HPDE6-E6E7 (cell line): Measurements from ENCODE around the gene TNFRSF8.

Experiments
- DNase-seq: peaks from one replicate; pipeline ENCODE4 v3.0.0; 2011; ENCODE audit warnings: missing footprints; ENCODE audit errors: extremely low spot score

TNFRSF8 gene

DNA sequence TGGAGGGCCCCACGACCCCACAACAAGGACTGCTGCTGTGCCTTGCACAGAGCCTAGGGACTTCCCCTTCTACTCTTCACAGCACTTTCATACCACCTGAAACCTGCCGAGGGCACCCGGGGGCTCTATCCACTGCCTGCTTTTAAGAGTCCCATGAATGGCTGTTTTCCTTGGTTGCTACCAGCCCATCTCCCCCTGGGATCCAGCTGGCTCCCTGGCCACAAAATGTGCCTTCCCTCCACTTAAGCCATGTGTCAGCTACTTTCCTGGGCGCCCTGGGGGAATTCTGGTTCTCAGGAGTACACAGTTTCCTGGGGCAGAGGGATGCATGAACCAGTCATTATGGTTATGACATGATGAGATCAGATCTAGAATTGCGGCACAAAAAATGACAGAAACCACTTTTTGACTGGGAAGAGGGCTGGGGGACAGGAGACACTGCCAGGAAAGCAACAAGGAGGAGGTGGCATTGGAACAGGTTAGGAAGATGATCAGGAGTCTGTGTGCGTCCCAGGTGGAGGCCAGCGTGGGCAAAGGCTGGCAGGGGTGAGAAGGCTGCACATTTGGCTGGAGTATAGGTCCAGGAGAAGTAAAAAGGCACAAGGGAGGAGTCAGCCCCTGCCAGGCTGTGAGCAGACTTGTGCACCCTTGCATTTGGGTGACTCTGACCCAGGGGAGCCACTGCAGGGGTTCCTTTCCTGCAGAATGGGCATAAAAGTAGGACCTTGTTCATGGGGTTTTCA is 3.2 kb upstream of the TNFRSF8 start:
- DNase-seq = no peak

DNA sequence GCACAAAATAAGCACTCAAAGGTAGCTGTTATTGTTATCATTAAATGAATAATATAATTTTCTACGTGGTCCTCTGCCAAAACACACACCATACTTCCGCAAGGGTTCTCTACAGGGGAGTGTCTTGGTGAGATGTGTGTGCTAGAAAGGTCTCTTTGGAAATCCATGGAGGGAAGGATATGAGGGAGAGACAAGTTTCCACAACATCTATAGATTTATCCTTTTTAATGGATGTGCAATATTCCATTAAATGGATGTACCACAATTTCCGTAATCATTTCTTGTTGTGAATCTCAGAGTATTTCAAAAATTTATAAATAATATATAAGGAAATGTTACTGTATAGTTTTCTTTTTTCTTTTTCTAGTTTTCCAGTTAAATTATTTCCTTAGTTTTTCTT is 2.6 kb upstream of the TNFRSF8 start:
- no peak for DNase-seq

DNA sequence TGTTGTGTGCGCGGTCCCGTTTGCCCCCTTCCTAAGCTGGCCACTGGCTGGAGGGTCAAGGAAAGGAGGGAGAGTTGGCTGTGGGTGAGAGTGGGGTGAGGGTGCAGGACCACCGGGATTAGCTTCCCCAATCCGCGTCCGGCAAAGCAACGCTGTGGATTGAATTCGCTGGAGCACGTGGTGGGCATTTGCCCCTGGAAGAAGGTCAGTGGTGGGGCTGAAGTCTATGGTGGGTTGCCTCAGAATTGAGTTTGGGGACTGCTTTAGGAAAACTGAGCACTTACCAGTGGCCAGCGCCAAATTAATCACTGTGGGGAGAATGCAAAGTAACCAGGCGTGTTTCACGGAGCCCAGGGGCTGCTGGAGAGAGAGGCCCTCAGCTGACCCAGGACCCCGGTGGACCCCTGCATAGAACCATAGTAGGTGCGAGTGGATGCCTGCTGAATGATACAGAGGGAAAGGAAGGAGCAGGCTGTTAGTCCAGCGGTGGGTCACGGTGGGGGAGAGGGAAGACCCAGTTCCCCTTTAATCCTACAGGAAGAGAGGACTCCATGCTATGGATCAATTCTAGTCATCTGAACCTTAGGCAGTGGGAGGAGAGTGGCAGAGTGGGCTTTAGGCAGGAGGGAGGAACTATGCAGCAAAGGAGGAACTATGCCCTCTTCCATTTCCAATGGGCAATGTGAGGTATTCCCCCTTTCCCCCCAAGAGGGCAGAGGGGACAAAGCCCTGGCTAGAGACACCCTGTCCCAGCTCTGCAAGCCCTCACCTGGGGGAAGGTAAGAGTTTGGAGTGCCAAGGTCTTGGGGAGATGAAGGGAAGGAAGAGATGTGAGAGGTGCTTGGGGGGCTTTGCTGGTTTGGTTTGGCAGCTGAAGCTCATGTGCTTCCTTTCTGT is 1.2 kb downstream of the TNFRSF8 start:
- no peak for DNase-seq

DNA sequence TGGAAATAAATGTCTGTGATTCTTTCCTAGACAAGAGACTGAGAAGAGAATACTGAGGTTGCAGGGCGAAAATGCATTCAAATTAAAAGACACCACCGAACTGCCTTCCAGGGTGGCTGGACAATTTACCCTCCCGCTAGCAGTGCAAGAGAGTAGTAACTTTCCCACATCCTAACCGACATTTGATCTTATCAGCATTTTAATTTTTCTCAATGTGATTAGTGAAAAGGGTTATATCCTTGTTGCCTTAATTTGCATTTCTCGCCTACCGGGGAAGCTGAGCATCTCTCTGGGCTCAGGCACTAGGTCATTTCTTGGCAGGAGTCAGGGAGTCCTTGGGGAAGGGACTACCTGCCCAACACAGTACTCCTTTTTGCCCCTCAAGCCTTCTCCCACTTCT is 2.8 kb downstream of the TNFRSF8 start:
- no peak for DNase-seq

DNA sequence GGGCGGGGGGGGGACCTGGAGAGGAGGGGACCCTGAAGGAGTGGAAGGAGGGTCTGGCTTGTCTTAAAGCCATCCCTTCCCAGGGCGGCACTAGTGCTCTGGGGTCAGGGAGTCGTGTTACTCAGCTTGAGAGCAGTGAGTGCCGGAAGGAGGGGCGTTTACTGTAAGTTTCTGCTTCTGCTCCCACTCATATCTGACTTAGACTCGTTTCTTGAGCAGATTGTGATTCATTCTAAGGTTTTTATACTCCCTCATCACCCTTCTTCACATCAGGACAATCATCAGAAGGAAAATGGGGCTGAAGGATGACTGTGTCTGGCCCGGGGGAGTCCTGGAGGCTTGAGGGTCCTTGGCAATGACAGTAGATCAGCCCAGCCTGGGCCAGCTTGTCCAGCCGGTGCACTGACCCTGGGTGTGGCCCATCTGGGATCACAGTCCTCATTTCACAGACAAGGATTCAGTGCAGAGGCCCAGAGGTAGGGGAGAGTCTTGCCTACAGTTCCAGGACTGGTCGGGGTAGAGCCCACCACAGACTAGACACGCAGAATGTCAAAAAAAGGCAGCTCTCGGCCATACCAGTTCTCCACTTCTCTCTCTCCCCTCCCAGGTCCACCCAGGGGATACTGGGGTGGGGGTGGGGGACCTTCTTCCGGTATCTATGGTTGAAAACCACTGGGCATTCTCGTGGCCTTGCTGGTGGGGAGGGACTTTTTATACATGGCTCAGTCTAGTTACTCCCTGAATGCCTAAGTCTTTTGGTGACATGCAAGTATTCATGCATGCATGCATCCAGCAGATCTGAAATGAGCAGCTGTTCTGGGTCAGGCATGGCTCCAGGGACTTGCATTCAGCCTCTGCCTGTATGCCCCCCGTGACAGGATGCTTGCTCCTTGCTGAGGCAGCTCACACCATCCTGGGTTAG is 5.1 kb downstream of the TNFRSF8 start:
- no peak for DNase-seq

DNA sequence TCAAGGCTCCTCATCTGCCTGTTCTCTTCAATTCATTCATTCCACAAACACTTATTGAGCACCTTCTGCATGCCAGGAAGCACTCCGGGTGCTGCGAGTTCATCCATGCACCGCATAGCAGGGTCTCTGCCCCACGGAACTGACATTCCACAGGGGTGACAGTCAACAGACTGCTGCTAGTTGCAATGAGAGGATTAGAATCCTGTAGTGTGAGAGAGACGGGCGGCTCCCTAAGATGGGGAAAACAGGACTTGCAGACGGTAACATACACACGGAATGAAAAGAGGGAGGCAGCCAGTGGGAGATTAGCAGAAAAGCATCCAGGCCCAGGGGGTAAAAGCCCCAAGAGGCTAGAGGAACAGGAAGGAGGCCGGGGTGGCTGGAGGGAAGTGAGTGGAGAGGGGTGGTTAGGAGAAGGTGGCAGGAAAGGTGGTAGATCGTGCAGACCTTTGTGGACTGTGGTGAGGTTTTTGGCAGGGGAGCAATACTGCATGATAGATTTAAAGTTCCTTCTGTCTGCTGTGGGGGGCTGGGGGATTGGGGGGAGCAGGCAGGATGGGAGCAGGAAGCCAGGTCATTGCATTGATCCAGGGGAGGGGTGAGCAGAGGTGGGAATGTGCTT is 6.6 kb downstream of the TNFRSF8 start:
- DNase-seq = no peak

DNA sequence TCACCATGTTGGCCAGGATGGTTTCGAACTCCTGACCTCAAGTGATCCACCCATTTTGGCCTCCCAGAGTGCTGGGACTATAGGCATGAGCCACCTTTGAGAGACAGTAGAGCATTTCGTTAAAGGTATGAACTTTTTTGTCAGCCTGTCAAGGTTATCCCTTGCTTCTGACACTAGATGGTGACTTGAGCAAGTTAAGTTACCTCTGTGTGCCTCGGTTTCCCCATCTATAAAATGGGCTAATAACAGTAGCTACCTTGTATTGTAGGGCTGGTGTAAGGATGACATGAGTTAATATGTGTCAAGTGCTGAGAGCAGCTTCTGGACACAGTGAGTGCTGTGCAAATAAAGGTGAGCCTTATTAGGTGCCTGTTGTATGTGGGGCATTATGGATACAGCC is 8.8 kb downstream of the TNFRSF8 start:
- DNase-seq = no peak

DNA sequence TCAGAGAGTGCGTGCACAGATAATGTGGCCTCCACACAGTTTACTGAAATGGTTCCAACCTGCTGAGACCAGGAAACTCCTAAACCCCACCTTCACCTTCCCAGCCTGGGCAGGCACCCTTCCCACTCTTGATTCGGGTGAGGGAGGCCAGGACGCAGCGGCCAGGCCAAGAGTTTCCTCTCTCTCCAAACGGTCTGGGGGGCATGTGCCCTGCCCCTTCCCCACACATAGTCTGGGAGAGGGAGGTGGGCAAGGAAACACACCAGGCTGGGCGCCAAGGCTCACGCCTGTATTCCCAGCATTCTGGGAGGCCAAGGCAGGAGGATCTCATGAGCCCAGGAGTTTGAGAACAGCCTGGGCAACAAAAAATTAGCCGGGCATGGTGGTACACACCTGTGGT is 9.6 kb downstream of the TNFRSF8 start:
- no peak for DNase-seq

DNA sequence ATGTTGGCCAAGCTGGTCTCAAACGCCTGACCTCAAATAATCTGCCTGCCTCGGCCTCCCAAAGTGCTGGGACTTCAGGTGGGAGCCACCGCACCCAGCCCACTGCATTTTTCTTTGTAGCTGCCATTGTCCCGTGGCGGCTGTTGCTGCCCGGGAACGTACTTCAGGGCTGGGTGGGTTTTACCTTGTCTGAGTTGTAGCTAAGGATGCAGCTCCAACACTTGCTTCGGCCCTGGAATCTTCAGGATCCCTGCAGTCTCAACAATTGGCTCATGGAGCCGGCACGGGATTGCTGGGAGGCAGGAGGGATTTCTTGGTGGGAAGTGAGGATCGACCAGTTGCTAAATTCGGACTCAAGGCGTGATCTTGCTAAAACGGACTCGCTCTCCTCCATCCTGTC is 10.7 kb downstream of the TNFRSF8 start:
- DNase-seq = no peak

DNA sequence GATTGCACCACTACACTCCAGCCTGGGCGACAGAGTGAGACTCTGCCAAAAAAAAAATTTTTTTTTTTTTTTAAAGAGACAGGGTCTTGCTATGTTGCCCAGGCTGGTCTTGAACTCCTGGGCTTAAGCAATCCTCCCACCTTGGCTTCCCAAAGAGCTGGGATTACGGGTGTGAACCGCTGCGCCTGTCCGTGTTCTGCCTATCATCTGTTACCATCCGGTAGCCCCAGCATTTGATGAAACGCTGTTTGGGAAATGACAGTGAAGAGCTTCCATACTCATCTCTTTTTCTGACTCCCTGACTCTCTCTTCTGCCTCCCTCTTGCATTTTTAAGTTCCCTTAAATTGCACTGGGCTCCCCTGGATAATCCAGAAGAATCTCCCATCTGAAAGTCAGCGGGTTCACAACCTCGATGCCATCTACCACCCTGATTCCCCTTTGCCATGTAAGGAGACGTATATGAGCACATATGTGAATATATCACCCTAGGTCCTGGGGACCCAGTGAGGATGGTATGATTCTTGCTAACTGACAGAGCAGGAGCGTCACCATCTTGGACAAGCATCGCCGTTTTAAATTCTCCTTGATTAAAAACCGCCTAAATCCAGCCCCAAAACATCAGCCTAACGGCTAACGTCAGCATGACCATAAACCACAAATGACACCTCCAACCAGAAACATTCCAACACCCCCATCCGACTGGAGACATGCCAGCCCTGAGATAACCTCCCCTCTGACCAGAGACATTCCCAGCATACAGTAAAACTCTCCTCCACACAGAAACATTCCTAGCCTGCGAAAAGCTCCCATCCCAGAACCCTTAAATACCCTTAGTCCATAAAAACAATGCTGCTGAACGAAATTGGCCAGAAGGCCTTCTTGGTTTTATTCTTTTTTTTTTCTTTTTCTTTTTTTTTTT is 12.4 kb downstream of the TNFRSF8 start:
- DNase-seq = no peak

DNA sequence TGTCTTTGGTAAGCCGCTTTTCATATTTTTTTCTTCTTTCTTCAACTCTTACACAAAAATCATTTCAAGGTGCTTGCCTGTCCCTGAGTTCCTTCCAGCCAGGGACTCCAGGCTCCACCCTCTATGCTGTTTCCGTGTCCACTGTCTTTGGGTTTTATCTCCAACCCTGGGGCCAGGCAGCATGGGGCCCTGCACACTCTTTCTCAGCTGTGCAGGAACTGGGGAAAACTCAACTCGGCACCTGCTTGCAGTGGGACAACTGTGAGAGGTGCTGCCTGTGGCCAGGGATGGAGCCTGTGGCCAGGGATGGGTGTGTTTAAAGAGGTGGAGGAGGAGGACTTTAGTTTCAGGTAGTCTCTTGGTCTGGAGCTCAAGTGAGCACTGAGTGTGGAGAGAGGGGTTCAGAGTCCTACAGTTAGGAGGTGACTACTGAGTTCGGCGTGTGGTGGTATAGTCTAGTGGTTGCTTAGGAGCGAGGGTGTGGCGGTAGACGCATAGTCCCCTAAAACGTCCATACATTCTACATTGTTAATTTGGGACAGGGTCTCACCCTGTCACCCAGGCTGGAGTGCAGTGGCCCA is 13.4 kb downstream of the TNFRSF8 start:
- no peak for DNase-seq

DNA sequence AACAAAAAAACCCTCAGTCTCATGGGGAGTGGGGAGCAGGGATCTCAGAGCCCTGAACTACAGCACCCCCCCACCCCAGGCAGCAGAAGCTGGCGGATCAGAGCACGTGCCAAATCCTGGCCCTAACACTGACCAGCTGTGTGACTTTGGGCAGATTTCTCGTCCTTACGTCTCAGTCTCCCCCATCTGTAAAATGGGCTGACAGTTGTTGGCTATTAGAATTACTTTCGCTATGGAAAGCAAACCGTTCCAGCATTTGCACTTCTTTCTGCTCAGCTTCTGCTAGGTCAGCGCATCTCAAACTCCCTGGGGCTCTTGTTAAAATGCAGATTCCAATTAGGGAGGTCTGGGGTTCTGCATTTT is 15.5 kb downstream of the TNFRSF8 start:
- no peak for DNase-seq

DNA sequence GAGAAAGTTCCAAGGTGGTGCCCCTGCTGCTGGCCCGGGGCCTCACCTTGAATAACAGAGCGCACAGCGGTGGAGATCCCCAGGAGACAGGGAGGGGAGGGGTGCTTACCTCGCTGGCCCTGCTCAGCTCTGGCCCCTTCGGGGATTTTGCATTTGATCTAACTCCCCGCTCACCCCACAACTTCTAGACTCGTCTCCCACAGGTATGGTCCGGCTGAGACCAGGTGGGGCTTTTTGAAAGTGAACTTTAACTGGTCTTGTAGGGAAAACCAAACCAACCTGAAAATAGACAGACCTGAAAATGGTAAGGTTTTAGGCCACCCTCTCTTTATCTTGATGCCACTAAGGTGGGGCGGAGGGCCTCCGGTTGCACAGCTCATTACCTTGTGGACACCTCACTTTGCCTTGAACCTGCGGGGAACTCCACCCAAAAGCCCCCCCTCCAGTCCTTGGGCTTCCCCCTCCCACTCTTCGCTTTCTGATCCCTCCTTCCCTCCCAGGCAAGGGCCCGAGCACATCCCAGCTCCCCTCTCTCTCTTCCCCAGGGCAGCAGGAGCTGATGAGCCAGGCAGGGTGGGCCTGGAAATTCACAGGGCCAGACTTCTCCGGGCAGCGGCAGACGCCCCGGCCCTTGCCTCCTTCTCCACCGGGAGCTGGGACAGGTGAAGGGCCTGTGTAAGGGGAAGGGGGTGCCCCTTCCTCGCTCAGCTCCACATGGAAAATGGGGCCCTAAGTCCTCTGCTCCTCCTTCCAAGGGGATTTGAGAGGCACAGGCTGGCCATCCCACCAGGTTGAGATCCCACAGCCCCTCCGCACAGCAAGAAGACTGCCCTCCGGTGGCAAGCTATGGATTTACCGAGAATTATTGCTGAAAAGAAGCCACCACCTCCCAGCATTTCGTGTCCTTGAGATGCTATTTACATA is 16.1 kb downstream of the TNFRSF8 start:
- no peak for DNase-seq

DNA sequence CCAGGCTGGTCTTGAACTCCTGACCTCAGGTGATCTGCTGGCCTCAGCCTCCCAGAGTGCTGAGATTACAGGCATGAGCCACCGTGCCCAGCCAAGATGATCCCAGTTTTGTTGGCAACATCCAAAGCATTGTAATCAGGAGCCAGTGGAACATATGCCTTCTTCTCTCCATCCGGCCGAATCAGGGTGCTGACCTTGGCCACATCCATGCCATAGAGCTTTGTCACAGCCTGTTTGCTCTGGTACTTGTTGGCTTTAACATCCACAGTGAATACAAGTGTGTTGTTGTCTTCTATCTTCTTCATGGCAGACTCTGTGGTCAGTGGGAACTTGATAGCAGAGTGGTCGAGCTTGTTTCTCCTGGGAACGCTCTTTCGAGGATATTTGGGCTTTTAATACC is 17.1 kb downstream of the TNFRSF8 start:
- no peak for DNase-seq

DNA sequence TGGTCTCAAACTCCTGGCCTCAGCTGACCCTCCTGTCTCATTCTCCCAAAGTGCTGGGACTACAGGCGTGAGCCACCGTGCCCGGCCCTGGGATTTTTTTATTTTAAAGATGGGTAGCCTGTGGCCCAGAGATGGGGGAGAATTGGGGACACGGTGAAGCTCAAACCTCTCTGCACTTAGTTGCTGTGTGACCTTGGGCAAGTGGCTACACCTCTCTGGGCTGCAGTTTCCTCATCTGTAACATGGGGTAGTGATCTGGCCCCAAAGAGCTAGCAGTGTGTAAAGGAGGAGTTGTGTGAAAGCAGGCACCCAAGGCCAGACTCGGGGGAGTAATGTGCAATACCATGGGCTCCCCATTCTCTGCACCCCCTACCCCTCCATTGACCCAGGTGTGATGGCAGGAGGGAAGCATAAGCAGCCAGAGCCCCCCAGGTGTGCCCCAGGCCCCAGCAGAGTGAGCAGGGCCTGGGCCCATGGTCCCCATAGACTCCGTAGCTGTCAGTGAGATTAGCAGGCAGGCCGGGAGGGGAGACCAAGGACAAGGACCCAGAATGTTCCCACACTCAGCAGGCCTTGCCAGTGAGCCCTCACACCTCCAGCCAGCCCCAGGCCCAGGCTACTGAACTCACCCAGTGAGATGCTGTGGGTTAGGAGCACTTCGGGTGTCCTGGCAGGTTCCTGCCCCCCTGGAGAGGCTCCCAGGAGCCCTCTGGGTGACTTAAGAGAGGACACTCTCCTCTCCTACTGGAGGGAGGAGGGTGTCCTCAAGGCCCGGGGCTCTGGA is 17.9 kb downstream of the TNFRSF8 start:
- no peak for DNase-seq

DNA sequence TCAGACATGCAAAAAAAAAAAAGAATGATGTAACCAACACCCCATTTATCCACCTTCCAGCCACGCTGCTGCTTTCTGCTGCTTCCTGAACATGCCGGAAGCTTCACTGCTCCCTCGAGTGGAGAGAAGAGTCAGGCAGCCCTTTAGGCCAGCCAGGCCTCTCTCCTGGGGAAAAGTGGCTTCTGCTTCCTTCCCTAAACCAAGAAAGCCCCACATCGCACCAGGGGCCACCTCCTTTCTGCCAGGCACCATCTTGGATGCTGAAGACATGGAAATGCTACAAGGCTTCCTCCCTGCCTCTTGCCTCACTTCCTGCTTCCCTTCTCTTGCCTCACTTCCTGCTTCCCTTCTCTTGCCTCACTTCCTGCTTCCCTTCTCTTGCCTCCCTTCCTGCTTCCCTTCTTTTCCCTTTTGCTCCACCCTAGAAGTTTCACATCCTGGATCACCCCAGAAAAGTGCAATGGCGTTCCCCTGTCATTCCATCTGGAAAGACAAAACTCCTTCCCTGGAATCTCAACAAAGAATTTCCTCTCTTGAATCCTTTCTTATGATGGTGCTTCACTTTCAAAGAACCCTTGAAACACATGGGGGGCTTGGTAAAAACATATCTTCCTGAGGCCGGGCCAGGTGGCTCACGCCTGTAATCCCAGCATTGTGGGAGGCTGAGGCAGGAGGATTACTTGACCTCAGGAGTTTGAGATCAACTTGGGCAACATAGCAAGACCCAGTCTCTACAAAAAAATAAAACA is 18.7 kb downstream of the TNFRSF8 start:
- DNase-seq = no peak

DNA sequence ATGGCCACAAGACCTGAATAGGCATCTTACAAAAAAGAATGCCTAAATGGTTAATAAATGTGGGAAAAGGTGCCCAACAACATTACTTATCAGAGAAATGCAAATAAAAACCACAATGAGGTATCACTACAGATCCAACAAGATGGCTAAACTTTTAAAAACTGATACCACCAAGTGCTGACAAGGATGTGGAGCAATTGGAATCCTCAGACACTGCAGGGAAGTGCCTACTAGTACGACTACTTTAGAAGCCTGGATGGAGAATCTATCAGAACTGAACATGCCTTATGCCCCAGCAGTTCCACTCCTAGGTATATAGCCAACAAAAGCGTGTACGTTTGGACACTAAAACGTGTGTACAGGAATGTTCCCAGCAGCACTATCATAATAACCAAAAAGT is 19.9 kb downstream of the TNFRSF8 start:
- DNase-seq = no peak

DNA sequence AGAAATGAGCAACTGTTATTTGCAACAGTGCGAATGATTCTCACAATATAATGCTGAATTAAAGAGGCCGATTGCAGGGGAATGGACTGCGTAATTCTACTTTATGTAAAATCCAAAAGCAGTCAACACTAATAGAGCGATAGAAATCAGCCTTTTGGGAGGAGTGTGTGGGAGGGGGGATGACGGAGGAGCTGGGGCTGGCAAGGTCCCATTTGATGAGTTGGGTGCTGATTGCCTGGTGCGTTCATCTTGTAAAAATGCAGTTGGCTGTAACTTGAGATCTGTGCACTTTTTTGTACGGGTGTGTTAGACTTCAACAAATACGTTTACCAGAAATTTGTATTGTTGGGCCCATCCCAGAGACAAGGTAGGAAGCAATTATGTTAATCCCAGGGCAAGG is 20.7 kb downstream of the TNFRSF8 start:
- no peak for DNase-seq
